Epidermal melanocyte (primary cell): ENCODE measurements around the gene ST8SIA5.

Experiments
- DNase-seq: peaks from one replicate; pipeline ENCODE4 v3.0.0; 2011; ENCODE audit warnings: low spot score; ENCODE audit not compliant: insufficient read length

Gene ST8SIA5

DNA sequence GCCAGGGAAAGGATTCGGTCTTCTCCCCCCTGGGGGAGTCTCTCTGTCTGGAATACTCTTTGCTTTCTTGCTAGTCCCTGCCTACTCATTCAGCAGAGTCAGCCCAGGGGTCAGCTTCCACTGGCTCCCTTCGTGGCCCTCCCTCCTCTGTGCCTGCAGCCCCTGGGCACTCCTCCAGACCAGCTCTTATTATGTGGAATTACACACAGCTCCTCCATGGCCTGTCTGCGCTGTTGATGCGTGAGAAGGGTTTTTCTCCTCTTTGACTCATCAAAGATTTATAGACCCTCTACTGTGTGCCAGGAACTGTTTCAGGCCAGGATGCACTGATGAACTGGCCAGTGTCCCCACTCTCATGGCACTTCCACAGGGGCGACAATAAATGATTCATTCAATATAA lies 44.4 kb downstream of the ST8SIA5 start:
- peak; percentile 31 for DNase-seq

DNA sequence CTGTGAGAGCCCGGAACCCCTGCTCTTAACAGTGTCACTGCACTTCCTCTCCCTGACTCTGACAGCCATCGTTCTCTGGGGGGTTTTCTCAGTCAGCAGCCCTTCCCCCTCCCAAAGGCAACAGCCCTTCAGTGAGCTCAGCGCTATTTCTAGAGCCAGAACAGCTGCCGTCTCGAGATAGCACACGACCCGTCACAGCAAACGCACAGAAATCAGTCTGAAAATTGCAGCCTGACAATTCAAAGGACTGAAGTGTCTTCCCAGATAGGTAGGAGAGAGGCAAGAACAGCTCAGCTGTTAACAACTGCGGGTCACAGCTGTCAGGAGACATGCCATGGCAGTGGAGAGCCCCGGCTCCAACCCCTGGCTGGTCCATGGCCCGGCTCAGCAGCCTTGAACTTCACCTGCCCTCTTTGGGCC lies 45.4 kb downstream of the ST8SIA5 start:
- no peak for DNase-seq

- no peak for DNase-seq
These were observed 49.9 kb downstream of the ST8SIA5 start for GRCh38 chr18:46706968-46707367.

GRCh38 chr18:46705521-46705920 lies 51.3 kb downstream of the ST8SIA5 start:
- DNase-seq: no peak

DNA sequence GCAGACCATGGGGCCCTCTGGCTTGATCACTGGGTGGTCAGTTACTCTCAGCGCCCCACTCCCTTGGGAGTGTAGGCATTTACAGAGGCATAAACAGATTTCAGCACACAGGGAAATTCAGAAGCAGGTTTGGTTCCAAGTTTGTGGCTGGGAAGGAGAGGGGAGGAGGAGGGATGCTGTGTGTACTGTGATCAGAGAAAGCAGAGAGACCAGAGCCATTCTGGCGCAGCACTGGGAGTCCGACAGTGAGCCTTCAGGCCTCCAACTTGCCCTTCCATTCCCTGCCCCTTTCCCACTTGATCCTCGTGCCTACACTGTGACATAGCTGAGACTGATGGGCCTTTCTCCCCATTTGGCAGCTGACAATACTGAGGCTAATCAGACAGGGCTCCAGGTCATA lies 52.0 kb downstream of the ST8SIA5 start:
- DNase-seq: no peak

DNA sequence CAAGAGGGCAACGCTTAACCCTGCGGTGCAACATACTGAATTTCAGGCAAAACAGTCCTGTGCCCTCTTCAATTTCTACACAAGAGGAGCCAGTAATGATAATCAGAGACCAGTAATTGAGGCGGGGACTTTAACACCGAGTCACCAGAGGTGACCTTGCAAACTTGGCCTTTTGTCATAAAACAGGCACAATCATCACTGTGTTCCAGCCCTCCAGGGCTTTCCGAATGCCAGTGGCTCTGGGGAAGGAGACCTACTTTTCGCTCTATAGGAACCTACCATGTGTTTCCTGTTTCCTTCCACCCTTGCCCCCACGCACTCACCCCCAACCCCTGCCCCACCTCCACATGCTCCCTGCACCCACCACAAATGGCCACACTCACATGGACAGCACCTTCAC lies 52.7 kb downstream of the ST8SIA5 start:
- DNase-seq: no peak

DNA sequence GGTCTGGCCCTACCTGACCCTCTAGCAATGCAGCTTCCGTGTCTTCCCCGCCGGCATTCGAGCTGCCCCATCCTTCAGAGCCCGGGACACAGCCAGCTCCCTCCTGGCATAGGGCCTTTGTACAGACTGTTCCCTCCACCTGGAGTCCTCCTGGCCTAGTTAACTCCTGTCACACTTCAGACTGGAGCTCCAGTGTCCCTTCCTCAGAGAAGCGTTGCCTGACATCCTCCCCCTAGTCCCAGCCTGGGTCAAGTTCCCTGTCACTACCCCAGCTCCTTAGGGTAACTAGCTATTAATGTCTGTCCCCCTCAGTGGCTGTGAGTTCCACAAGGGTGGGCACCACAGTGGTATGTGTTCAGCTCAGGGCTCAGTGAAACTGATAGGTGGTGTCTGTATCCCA lies 54.4 kb downstream of the ST8SIA5 start:
- no peak for DNase-seq

GRCh38 chr18:46700066-46700824 lies 56.6 kb downstream of the ST8SIA5 start:
- no peak for DNase-seq

GRCh38 chr18:46696702-46697101 lies 60.2 kb downstream of the ST8SIA5 start:
- DNase-seq: no peak

- DNase-seq: no peak
These were observed 60.6 kb downstream of the ST8SIA5 start for GRCh38 chr18:46696268-46696667.

DNA sequence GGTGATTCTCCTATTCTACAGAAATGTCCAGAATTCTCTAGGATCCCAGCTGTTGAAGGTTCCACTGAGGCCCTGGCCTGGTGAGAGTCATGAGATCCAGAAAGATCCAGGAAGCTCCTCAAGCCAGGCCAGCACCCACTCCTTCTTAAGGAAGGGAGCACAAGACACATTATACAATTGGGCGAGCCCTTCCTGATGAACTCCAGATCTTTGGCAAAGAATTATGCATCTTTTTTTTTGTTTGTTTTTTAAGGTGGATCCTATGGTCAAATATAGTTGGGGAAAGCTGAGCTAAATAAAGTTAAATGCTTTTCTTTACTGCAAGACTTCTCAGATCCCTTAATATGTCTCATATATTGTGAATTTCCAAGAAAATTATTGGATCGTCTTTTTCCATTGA lies 62.9 kb downstream of the ST8SIA5 start:
- DNase-seq: no peak

GRCh38 chr18:46688853-46689525 lies 67.9 kb downstream of the ST8SIA5 start:
- no peak for DNase-seq

GRCh38 chr18:46686186-46686585 lies 70.7 kb downstream of the ST8SIA5 start:
- no peak for DNase-seq

DNA sequence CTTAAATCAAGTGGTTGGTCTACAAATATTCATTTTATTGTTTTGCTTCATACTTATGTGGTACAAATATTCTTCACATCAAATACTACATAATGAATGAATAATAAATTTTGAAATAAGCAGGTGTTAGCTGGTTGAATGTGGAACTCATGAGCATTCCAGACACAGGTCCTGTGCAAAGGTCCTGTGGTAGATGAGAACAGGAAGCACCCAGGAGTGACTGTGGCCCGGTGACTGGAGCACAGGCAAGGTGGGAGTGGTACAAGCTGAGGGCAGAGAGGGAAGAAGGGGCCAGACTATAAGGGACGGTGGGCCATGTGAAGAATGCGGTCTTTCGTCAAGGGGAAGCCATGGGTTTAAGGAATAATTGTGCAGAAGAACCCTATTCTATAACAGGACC lies 73.6 kb downstream of the ST8SIA5 start:
- DNase-seq: no peak

- DNase-seq: no peak
These were observed 75.8 kb downstream of the ST8SIA5 start for GRCh38 chr18:46680784-46681695.

DNA sequence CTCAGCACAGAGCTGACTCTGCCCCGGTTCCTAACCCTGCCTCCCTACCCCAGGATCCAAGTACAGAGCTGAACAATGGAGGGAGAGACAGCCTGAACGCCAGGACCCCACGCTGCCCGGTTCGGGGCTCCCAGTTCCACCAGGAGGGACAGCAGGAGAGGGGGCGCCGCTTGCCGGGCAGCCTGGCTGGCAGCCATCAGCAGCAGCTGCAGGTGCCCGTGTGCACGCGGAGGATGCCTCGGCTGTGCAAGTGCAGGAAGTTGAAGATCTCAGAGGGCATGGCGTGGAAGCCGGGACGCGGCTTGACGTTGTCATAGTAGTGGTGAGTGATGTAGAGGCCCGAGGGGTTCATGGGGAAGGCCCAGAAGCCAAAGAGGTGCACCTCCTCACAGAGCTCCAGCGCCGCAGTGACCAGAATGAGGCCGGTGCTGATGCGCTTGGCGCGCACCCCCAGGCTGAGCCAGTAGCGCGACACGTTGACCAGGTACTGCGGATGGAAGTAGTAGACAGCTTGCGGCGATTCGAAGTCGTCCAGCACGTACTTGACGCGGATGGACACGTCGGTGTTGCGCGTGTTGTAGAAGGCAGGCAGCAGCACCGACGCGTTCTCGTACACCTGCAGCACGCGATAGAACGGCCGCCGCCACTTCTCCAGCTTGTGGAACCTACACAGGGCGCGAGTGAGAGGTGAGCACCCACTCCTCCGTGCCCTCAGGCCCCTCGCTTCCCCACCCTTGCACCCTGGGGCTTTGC lies 76.8 kb downstream of the ST8SIA5 start:
- no peak for DNase-seq

- DNase-seq: no peak
These were observed 78.0 kb downstream of the ST8SIA5 start for GRCh38 chr18:46678785-46679399.

- DNase-seq: no peak
These were observed 78.8 kb downstream of the ST8SIA5 start for GRCh38 chr18:46678041-46678440.

- DNase-seq: no peak
These were observed 79.2 kb downstream of the ST8SIA5 start for GRCh38 chr18:46677611-46678010.

- DNase-seq: no peak
These were observed 80.5 kb downstream of the ST8SIA5 start for GRCh38 chr18:46676182-46676835.
